Activated CD8-positive, alpha-beta memory T cell treated with anti-CD3 and anti-CD28 coated beads for 1 hour (primary cell): ENCODE data around the gene MED17.
"Not testable (repeated sequence)": the region's sequence is repeated elsewhere in the genome, so short reads cannot be mapped to it uniquely, and the experiment has no call there.

Experiments
- DNase-seq, 2 donors: peaks; one replicate each; pipeline ENCODE4 v3.0.0-alpha.2; 2020; ENCODE audit warnings: low read depth in 1 of 2; ENCODE audit errors: extremely low read depth in 1 of 2

MED17 gene

GRCh38 chr11:93757301-93757700, 26.8 kb upstream of the MED17 start:
- DNase-seq, result no peak

- DNase-seq, result no peak
Observed at GRCh38 chr11:93757924-93758865, 25.9 kb upstream of the MED17 start.

GRCh38 chr11:93759123-93759522, 25.0 kb upstream of the MED17 start:
- not testable (repeated sequence) for DNase-seq

- no peak for DNase-seq
Observed at GRCh38 chr11:93761910-93762309, 22.2 kb upstream of the MED17 start.

GRCh38 chr11:93765551-93765950, 18.5 kb upstream of the MED17 start:
- no peak for DNase-seq

- no peak for DNase-seq
Observed at GRCh38 chr11:93766504-93766903, 17.6 kb upstream of the MED17 start.

GRCh38 chr11:93767018-93767417, 17.1 kb upstream of the MED17 start:
- no peak for DNase-seq

GRCh38 chr11:93770160-93770559, 13.9 kb upstream of the MED17 start:
- no peak for DNase-seq

- no peak for DNase-seq
Observed at GRCh38 chr11:93772123-93772522, 12.0 kb upstream of the MED17 start.

- no peak for DNase-seq
Observed at GRCh38 chr11:93773045-93773477, 11.0 kb upstream of the MED17 start.

- no peak for DNase-seq
Observed at GRCh38 chr11:93773601-93774200, 10.4 kb upstream of the MED17 start.

- DNase-seq, result not testable (repeated sequence)
Observed at GRCh38 chr11:93774560-93774959, 9.5 kb upstream of the MED17 start.

GRCh38 chr11:93775289-93775688, 8.8 kb upstream of the MED17 start:
- no peak for DNase-seq

- no peak for DNase-seq
Observed at GRCh38 chr11:93783362-93783761, 720 bp upstream of the MED17 start.

- no peak for DNase-seq
Observed at GRCh38 chr11:93783765-93784144, 327 bp upstream of the MED17 start.

GRCh38 chr11:93784935-93785360, 866 bp downstream of the MED17 start:
- no peak for DNase-seq

GRCh38 chr11:93791493-93791892, 7.4 kb downstream of the MED17 start:
- no peak for DNase-seq

- DNase-seq, result no peak
Observed at GRCh38 chr11:93796441-93797231, 12.6 kb downstream of the MED17 start.

GRCh38 chr11:93801366-93801765, 17.3 kb downstream of the MED17 start:
- no peak for DNase-seq

- DNase-seq, result no peak
Observed at GRCh38 chr11:93804879-93805278, 20.8 kb downstream of the MED17 start.

GRCh38 chr11:93807980-93808379, 23.9 kb downstream of the MED17 start:
- DNase-seq, result no peak
